HG03521 (cell line): ENCODE data around the gene DLEU7.

Source experiments
- ATAC-seq: cut with Tn5 transposase; IDR thresholded peaks from one replicate; pipeline ENCODE4 v1.9.1; 2021; ENCODE audit warnings: mild to moderate bottlenecking, moderate library complexity; ENCODE audit not compliant: unreplicated experiment

Gene DLEU7

GRCh38 chr13:50844084-50844875, 788 bp upstream of the DLEU7 start:
- ATAC-seq, result no peak

- no peak for ATAC-seq
These were observed 569 bp downstream of the DLEU7 start for GRCh38 chr13:50842990-50843256.

- no peak for ATAC-seq
These were observed 1.1 kb downstream of the DLEU7 start for GRCh38 chr13:50842251-50842989.

- no peak for ATAC-seq
These were observed 1.7 kb downstream of the DLEU7 start for GRCh38 chr13:50841786-50842185.

GRCh38 chr13:50840284-50840683, 3.2 kb downstream of the DLEU7 start:
- no peak for ATAC-seq

- ATAC-seq, result no peak
These were observed 3.7 kb downstream of the DLEU7 start for GRCh38 chr13:50839828-50840227.

GRCh38 chr13:50838701-50839100, 4.8 kb downstream of the DLEU7 start:
- no peak for ATAC-seq

GRCh38 chr13:50838031-50838430, 5.5 kb downstream of the DLEU7 start:
- no peak for ATAC-seq

GRCh38 chr13:50831512-50831911, 12.0 kb downstream of the DLEU7 start:
- no peak for ATAC-seq

GRCh38 chr13:50829896-50830295, 13.6 kb downstream of the DLEU7 start:
- no peak for ATAC-seq

GRCh38 chr13:50829226-50829625, 14.3 kb downstream of the DLEU7 start:
- no peak for ATAC-seq

- ATAC-seq, result no peak
These were observed 17.5 kb downstream of the DLEU7 start for GRCh38 chr13:50826035-50826434.

GRCh38 chr13:50812242-50812641, 31.2 kb downstream of the DLEU7 start:
- ATAC-seq, result no peak

- peak; percentile 90 for ATAC-seq
These were observed 32.5 kb downstream of the DLEU7 start for GRCh38 chr13:50810998-50811397.

GRCh38 chr13:50810468-50810867, 33.0 kb downstream of the DLEU7 start:
- ATAC-seq, result no peak

GRCh38 chr13:50809133-50810090, 34.1 kb downstream of the DLEU7 start:
- no peak for ATAC-seq

GRCh38 chr13:50805805-50806204, 37.7 kb downstream of the DLEU7 start:
- ATAC-seq, result no peak

GRCh38 chr13:50801087-50801931, 42.2 kb downstream of the DLEU7 start:
- peak; percentile 76 for ATAC-seq

- ATAC-seq, result no peak
These were observed 43.3 kb downstream of the DLEU7 start for GRCh38 chr13:50800091-50800739.

- ATAC-seq, result no peak
These were observed 44.6 kb downstream of the DLEU7 start for GRCh38 chr13:50798923-50799322.
